ENCODE results near the gene RRP7A.

DNA sequence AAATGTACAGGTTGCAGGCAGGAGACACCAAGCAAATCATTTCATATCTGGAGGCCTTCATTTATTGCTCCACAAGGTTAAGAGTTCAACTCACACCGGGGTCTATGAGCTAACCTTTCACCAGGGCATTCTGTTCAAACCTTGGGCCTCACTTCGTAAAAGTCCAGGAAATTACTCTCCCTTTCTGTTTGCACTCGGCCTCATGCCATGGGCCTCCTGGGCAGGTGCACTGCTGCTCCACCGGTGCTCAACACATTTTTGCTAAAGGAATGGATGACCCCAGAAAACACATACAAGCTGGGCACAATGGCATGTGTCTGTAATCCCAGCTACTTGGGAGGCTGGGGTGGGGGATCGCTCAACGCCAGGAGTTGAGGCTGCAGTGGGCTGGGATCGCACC lies 16.6 kb upstream of the RRP7A start:
- TF ChIP-seq CTCF (IDR thresholded peaks at IDR 0.05) = no peak
- TF ChIP-seq POLR2A (IDR thresholded peaks at IDR 0.05; ENCODE audit: low read depth) = no peak

Measured in esophagus muscularis mucosa (tissue), 3 donors.